Measurements from ENCODE around the gene CUBN.
A peak's percentile ranks its signal among the peaks of the same experiment; 100 is the strongest.

The CUBN gene

GRCh38 chr10:17067376-17068264 is 62.0 kb downstream of the CUBN start:
- ATAC-seq, result peak; percentile 9
- no peak for DNase-seq

GRCh38 chr10:17066807-17067206 is 62.8 kb downstream of the CUBN start:
- ATAC-seq, result no peak
- DNase-seq, result no peak

GRCh38 chr10:17066000-17066399 is 63.6 kb downstream of the CUBN start:
- no peak for DNase-seq
- ATAC-seq, result no peak

- no peak for ATAC-seq
- DNase-seq, result no peak
Measured at GRCh38 chr10:17065273-17065672, 64.3 kb downstream of the CUBN start.

- DNase-seq, result no peak
- ATAC-seq, result no peak
Measured at GRCh38 chr10:17064435-17064834, 65.2 kb downstream of the CUBN start.

GRCh38 chr10:17062955-17063484 is 66.6 kb downstream of the CUBN start:
- DNase-seq (no peak), ATAC-seq (no peak)

GRCh38 chr10:17062493-17062892 is 67.1 kb downstream of the CUBN start:
- ATAC-seq, result no peak
- DNase-seq, result no peak

- DNase-seq (no peak), ATAC-seq (no peak)
Measured at GRCh38 chr10:17062009-17062408, 67.6 kb downstream of the CUBN start.

GRCh38 chr10:17061418-17061817 is 68.2 kb downstream of the CUBN start:
- no peak for ATAC-seq
- DNase-seq, result no peak

- ATAC-seq (no peak), DNase-seq (no peak)
Measured at GRCh38 chr10:17060289-17060688, 69.3 kb downstream of the CUBN start.

- no peak for ATAC-seq
- DNase-seq, result no peak
Measured at GRCh38 chr10:17059197-17059688, 70.4 kb downstream of the CUBN start.

- ATAC-seq (no peak), DNase-seq (no peak)
Measured at GRCh38 chr10:17058093-17058492, 71.5 kb downstream of the CUBN start.

GRCh38 chr10:17056781-17057428 is 72.7 kb downstream of the CUBN start:
- peak; percentile 19 for ATAC-seq
- no peak for DNase-seq

- no peak for ATAC-seq
Measured at GRCh38 chr10:17053513-17053912, 76.1 kb downstream of the CUBN start.

GRCh38 chr10:17053061-17053460 is 76.5 kb downstream of the CUBN start:
- ATAC-seq, result no peak
- DNase-seq, result no peak

More at GRCh38 chr10:17053513-17053912, 76.1 kb downstream of the CUBN start:
- DNase-seq, result no peak

GRCh38 chr10:17051851-17052250 is 77.8 kb downstream of the CUBN start:
- DNase-seq (no peak), ATAC-seq (no peak)

- no peak for DNase-seq
- no peak for ATAC-seq
Measured at GRCh38 chr10:17049195-17049594, 80.4 kb downstream of the CUBN start.

- no peak for ATAC-seq
- no peak for DNase-seq
Measured at GRCh38 chr10:17047908-17048307, 81.7 kb downstream of the CUBN start.

GRCh38 chr10:17046989-17047388 is 82.6 kb downstream of the CUBN start:
- no peak for DNase-seq
- no peak for ATAC-seq

- no peak for DNase-seq
- ATAC-seq, result no peak
Measured at GRCh38 chr10:17043586-17043985, 86.0 kb downstream of the CUBN start.

GRCh38 chr10:17041626-17042520 is 87.7 kb downstream of the CUBN start:
- no peak for DNase-seq
- no peak for ATAC-seq

- ATAC-seq (no peak), DNase-seq (no peak)
Measured at GRCh38 chr10:17038627-17039026, 91.0 kb downstream of the CUBN start.

Measured in stimulated activated naive CD8-positive, alpha-beta T cell treated with anti-CD3 and anti-CD28 coated beads, Interleukin-15, Interleukin-2, amounts not matched to agents 100 U/mL and 50 U/mL, for 24 hours (primary cell).